ENCODE data around the gene MLLT6.

The MLLT6 gene

GRCh38 chr17:38768417-38768816 is 63.3 kb downstream of the MLLT6 start:
- DNase-seq (ENCODE audit: low spot score), result no peak

- no peak for DNase-seq (ENCODE audit: low spot score)
Measured at GRCh38 chr17:38773258-38773657, 68.2 kb downstream of the MLLT6 start.

GRCh38 chr17:38777641-38778250 is 72.7 kb downstream of the MLLT6 start:
- peak; percentile 35 for DNase-seq (ENCODE audit: low spot score)

Data from AG20443 (cell line).